ENCODE measurements around the gene VPS26A.
A peak's percentile ranks its signal among the peaks of the same experiment; 100 is the strongest.

- peak; percentile 94 for TF ChIP-seq CTCF (conservative IDR thresholded peaks at IDR 0.05)
- TF ChIP-seq EZH2 (IDR thresholded peaks at IDR 0.05; ENCODE audit: low read depth), result no peak
Observed at GRCh38 chr10:69092959-69093850, 30.8 kb upstream of the VPS26A start.
